ENCODE results near the gene SLAMF9. TPM values are rescaled to one million over a fixed set of nuclear protein-coding genes. Genes with fewer than 3 reads are reported as not detected.

The SLAMF9 gene
- total RNA-seq, 1 donor from 2014 or later: not detected

Other genes starting within 250 kb of the SLAMF9 start
- gene CRP, start 239.6 kb downstream of the SLAMF9 start, total RNA-seq: not detected in 2 replicates
- 14.9 and 18.1 TPM in 2 replicates for gene DUSP23, start 173.3 kb downstream of the SLAMF9 start, total RNA-seq
- not detected in 2 replicates for gene FCRL6, start 151.9 kb downstream of the SLAMF9 start, total RNA-seq
- gene SLAMF8, start 127.4 kb downstream of the SLAMF9 start, total RNA-seq: not detected in 2 replicates
- gene VSIG8, start 91.6 kb downstream of the SLAMF9 start, total RNA-seq: not detected in 2 replicates
- 0.13 and 0.51 TPM in 2 replicates for gene CFAP45, start 54.1 kb downstream of the SLAMF9 start, total RNA-seq
- 136 and 182 TPM in 2 replicates for gene TAGLN2, start 28.7 kb downstream of the SLAMF9 start, total RNA-seq
- gene IGSF9, start 8.6 kb downstream of the SLAMF9 start, total RNA-seq: not detected in 2 replicates
- gene PIGM, start 77.8 kb upstream of the SLAMF9 start, total RNA-seq: 2.3 and 3.5 TPM in 2 replicates
- not detected in 2 replicates for gene KCNJ10, start 115.9 kb upstream of the SLAMF9 start, total RNA-seq
- not detected in 2 replicates for gene KCNJ9, start 127.3 kb upstream of the SLAMF9 start, total RNA-seq
- gene IGSF8, start 144.4 kb upstream of the SLAMF9 start, total RNA-seq: 5.6 and 9.2 TPM in 2 replicates
- gene ATP1A2, start 161.5 kb upstream of the SLAMF9 start, total RNA-seq: not detected in 2 replicates
- not detected in 2 replicates for gene ATP1A4, start 197.4 kb upstream of the SLAMF9 start, total RNA-seq
- not detected in 2 replicates for gene CASQ1, start 236.3 kb upstream of the SLAMF9 start, total RNA-seq

Data from dermis microvascular lymphatic vessel endothelial cell (primary cell).